Brain microvascular endothelial cell (primary cell): ENCODE measurements around the gene UBN1.

Source experiments
- DNase-seq: peaks from one replicate; pipeline ENCODE4 v3.0.0-alpha.2; 2020
- H3K27ac ChIP-seq: fragments of 250-450 bp; sonication (Bioruptor Pico); 2 replicates; pipeline ENCODE4 v1.5.1; 2020; ENCODE audit warnings: mild to moderate bottlenecking, moderate library complexity
- H3K27me3 ChIP-seq: fragments of 250-450 bp; sonication (Bioruptor Pico); replicated peaks from 2 replicates; pipeline ENCODE4 v1.5.1; 2020; ENCODE audit warnings: mild to moderate bottlenecking
- H3K36me3 ChIP-seq: fragments of 250-450 bp; sonication (Bioruptor Pico); replicated peaks from 2 replicates; pipeline ENCODE4 v1.5.1; 2020; ENCODE audit warnings: mild to moderate bottlenecking
- H3K4me3 ChIP-seq: 2 replicates; pipeline ENCODE4 v1.5.1; 2011; ENCODE audit warnings: low read depth, mild to moderate bottlenecking, control low read depth, low read length, moderate library complexity
- CTCF ChIP-seq: IDR thresholded peaks from 2 replicates; pipeline ENCODE4 v1.5.1; 2011; ENCODE audit warnings: low read depth, mild to moderate bottlenecking, moderate library complexity, low read length, control low read depth, inconsistent platforms; ENCODE audit errors: missing control alignments
- in situ Hi-C: cut with HindIII; loops from 2 replicates; pipeline ENCODE4 v1.10.0; 2017; ENCODE audit warnings: low sequenced_read_pairs, low pct_ligation_motif_present

Gene UBN1

GRCh38 chr16:4886151-4886550, 38.9 kb downstream of the UBN1 start:
- peaks cover 44% of the 10 kb centered on the region for H3K36me3 ChIP-seq
- in situ Hi-C loops, result no loop called here

GRCh38 chr16:4888428-4889135, 41.3 kb downstream of the UBN1 start:
- TF ChIP-seq CTCF, result no peak
- Histone ChIP-seq H3K4me3 (no peak overlapping the region), H3K36me3 (peaks cover 26% of the 10 kb centered on the region), H3K27ac (no peak overlapping the region), H3K27me3 (no peaks in the 10 kb centered on the region)
- in situ Hi-C loops, result no loop called here
- no peak for DNase-seq

More at GRCh38 chr16:4886151-4886550, 38.9 kb downstream of the UBN1 start:
- no peak for DNase-seq
- Histone ChIP-seq H3K27me3 (no peaks in the 10 kb centered on the region), H3K4me3 (no peak overlapping the region), H3K27ac (no peak overlapping the region)
- no peak for TF ChIP-seq CTCF

GRCh38 chr16:4890026-4890425, 42.7 kb downstream of the UBN1 start:
- no peak for TF ChIP-seq CTCF
- Histone ChIP-seq H3K27ac (no peak overlapping the region), H3K4me3 (no peak overlapping the region), H3K36me3 (peaks cover 11% of the 10 kb centered on the region), H3K27me3 (no peaks in the 10 kb centered on the region)
- in situ Hi-C loops, result no loop called here
- DNase-seq, result no peak

GRCh38 chr16:4890686-4891085, 43.4 kb downstream of the UBN1 start:
- DNase-seq, result no peak
- Histone ChIP-seq H3K36me3 (peaks cover 5% of the 10 kb centered on the region), H3K27me3 (no peaks in the 10 kb centered on the region), H3K27ac (no peak overlapping the region), H3K4me3 (no peak overlapping the region)
- no peak for TF ChIP-seq CTCF
- in situ Hi-C loops, result no loop called here

GRCh38 chr16:4891097-4891885, 44.0 kb downstream of the UBN1 start:
- no peak overlapping the region for H3K27ac ChIP-seq
- no peaks in the 10 kb centered on the region for H3K27me3 ChIP-seq
- TF ChIP-seq CTCF, result no peak
- H3K36me3 ChIP-seq, result peaks cover 2% of the 10 kb centered on the region
- H3K4me3 ChIP-seq, result no peak overlapping the region
- no peak for DNase-seq
- in situ Hi-C loops, result no loop called here
